ENCODE measurements around the gene MCOLN2.
A peak's percentile ranks its signal among the peaks of the same experiment; 100 is the strongest.

The MCOLN2 gene

GRCh38 chr1:85042413-85042812 lies 45.5 kb upstream of the MCOLN2 start:
- H3K36me3 ChIP-seq (ENCODE audit: control insufficient read depth in 2 of 2, insufficient read depth in 1 of 2, low read length in 2 of 2) = peaks cover 14 to 34% of the 10 kb centered on the region in 2 experiments
- no peak overlapping the region for H3K4me3 ChIP-seq (ENCODE audit: low read depth, low read length)
- CTCF ChIA-PET = interaction anchor here (0.9 to 1.5 kb wide), 2 partner anchors 12 to 97 kb away, joined by 3 read pairs; no protein-coding TSS in a partner anchor
- TF ChIP-seq ZNF354C (tag by site-specific recombination; IDR thresholded peaks at IDR 0.05; ENCODE audit: borderline replicate concordance, low read depth) = no peak
- no peak overlapping the region for H3K27ac ChIP-seq (ENCODE audit: extremely low read depth, low read depth, low read length)
- no peaks in the 10 kb centered on the region for H3K4me1 ChIP-seq (ENCODE audit: control insufficient read depth, insufficient read depth, low read length)
- H3K9me3 ChIP-seq (ENCODE audit: control insufficient read depth, insufficient read depth, low read depth, low read length) = no peaks in the 10 kb centered on the region
- POLR2A ChIA-PET = no interaction called here

- H3K4me3 ChIP-seq (ENCODE audit: low read depth, low read length) = no peak overlapping the region
- no peaks in the 10 kb centered on the region for H3K9me3 ChIP-seq (ENCODE audit: control insufficient read depth, insufficient read depth, low read depth, low read length)
- CTCF ChIA-PET = interaction anchor here (1.5 kb wide), 1 partner anchor 97 kb away, joined by 3 read pairs; no protein-coding TSS in a partner anchor
- no peak for TF ChIP-seq ZNF76 (tag by site-specific recombination; IDR thresholded peaks at IDR 0.05; ENCODE audit: borderline replicate concordance, low read depth)
- TF ChIP-seq, protein P1, sequence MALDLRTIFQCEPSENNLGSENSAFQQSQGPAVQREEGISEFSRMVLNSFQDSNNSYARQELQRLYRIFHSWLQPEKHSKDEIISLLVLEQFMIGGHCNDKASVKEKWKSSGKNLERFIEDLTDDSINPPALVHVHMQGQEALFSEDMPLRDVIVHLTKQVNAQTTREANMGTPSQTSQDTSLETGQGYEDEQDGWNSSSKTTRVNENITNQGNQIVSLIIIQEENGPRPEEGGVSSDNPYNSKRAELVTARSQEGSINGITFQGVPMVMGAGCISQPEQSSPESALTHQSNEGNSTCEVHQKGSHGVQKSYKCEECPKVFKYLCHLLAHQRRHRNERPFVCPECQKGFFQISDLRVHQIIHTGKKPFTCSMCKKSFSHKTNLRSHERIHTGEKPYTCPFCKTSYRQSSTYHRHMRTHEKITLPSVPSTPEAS (tag by site-specific recombination; IDR thresholded peaks at IDR 0.05) = peak; percentile 94
- no peaks in the 10 kb centered on the region for H3K4me1 ChIP-seq (ENCODE audit: control insufficient read depth, insufficient read depth, low read length)
- no peak overlapping the region for H3K27ac ChIP-seq (ENCODE audit: extremely low read depth, low read depth, low read length)
- peaks cover 14 to 39% of the 10 kb centered on the region in 2 experiments for H3K36me3 ChIP-seq (ENCODE audit: control insufficient read depth in 2 of 2, insufficient read depth in 1 of 2, low read length in 2 of 2)
- POLR2A ChIA-PET = no interaction called here
These were observed 44.9 kb upstream of the MCOLN2 start for GRCh38 chr1:85041793-85042192.

DNA sequence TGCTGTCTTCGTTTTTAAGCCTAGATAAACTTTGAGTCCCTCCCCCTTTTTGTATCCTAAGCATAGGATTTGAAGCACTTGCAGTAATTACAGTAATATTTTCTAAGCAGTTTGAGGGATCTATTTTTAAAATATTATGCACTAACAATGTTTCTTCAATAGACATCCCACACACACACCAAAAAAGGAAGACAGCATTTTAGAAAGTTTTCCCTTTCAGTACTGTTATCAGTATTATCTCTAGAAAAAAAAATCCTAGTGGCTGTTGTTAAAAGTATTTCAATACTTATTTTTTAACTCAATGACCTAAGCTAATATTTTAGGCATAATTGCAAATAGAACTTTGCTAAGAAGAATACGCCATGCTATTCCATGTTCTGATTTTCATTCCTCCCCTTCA lies 36.3 kb upstream of the MCOLN2 start:
- Histone ChIP-seq H3K4me1 (ENCODE audit: control insufficient read depth, insufficient read depth, low read length) (no peaks in the 10 kb centered on the region), H3K4me3 (ENCODE audit: low read depth, low read length) (no peak overlapping the region), H3K36me3 (ENCODE audit: control insufficient read depth in 2 of 2, insufficient read depth in 1 of 2, low read length in 2 of 2) (peaks cover 16 to 53% of the 10 kb centered on the region in 2 experiments), H3K27ac (ENCODE audit: extremely low read depth, low read depth, low read length) (no peak overlapping the region), H3K9me3 (ENCODE audit: control insufficient read depth, insufficient read depth, low read depth, low read length) (no peaks in the 10 kb centered on the region)
- TF ChIP-seq ZNF664 (tag by site-specific recombination; IDR thresholded peaks at IDR 0.05) (no peak), ZSCAN16 (tag by site-specific recombination; IDR thresholded peaks at IDR 0.05) (no peak), KLF8 (tag by site-specific recombination; IDR thresholded peaks at IDR 0.05) (no peak)
- CTCF ChIA-PET = no interaction called here
- POLR2A ChIA-PET = no interaction called here

DNA sequence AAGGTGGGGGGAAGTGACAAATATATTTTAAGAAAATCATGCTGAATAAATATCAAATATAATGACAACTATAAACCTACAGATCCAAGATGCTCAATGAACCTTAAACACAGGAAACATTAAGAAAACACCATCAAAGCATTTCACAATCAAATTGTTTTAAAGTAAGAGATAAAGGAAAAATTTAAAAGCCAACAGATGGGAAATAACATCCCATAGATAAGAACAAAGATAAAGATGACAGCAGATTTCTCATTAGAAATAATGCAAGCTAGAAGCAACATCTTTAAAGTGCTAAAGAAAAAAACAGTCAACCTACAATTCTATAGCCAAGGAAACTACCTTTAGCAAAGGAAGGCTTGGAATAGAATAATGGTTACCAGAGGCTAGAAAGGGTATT lies 33.6 kb upstream of the MCOLN2 start:
- H3K27ac ChIP-seq (ENCODE audit: extremely low read depth, low read depth, low read length) = no peak overlapping the region
- TF ChIP-seq ZNF202 (tag by site-specific recombination; IDR thresholded peaks at IDR 0.05; ENCODE audit: borderline replicate concordance) (no peak), ZNF837 (tag by site-specific recombination; IDR thresholded peaks at IDR 0.05) (no peak), ZNF776 (tag by site-specific recombination; IDR thresholded peaks at IDR 0.05; ENCODE audit: borderline replicate concordance) (no peak), ZNF544 (tag by site-specific recombination; IDR thresholded peaks at IDR 0.05) (no peak), ZNF335 (tag by site-specific recombination; conservative IDR thresholded peaks at IDR 0.05) (no peak)
- TF ChIP-seq, protein P2, sequence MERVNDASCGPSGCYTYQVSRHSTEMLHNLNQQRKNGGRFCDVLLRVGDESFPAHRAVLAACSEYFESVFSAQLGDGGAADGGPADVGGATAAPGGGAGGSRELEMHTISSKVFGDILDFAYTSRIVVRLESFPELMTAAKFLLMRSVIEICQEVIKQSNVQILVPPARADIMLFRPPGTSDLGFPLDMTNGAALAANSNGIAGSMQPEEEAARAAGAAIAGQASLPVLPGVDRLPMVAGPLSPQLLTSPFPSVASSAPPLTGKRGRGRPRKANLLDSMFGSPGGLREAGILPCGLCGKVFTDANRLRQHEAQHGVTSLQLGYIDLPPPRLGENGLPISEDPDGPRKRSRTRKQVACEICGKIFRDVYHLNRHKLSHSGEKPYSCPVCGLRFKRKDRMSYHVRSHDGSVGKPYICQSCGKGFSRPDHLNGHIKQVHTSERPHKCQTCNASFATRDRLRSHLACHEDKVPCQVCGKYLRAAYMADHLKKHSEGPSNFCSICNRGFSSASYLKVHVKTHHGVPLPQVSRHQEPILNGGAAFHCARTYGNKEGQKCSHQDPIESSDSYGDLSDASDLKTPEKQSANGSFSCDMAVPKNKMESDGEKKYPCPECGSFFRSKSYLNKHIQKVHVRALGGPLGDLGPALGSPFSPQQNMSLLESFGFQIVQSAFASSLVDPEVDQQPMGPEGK (tag by site-specific recombination; IDR thresholded peaks at IDR 0.05) = no peak
- TF ChIP-seq, protein P3, sequence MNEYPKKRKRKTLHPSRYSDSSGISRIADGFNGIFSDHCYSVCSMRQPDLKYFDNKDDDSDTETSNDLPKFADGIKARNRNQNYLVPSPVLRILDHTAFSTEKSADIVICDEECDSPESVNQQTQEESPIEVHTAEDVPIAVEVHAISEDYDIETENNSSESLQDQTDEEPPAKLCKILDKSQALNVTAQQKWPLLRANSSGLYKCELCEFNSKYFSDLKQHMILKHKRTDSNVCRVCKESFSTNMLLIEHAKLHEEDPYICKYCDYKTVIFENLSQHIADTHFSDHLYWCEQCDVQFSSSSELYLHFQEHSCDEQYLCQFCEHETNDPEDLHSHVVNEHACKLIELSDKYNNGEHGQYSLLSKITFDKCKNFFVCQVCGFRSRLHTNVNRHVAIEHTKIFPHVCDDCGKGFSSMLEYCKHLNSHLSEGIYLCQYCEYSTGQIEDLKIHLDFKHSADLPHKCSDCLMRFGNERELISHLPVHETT (tag by site-specific recombination; IDR thresholded peaks at IDR 0.05) = no peak
- TF ChIP-seq, protein P4, sequence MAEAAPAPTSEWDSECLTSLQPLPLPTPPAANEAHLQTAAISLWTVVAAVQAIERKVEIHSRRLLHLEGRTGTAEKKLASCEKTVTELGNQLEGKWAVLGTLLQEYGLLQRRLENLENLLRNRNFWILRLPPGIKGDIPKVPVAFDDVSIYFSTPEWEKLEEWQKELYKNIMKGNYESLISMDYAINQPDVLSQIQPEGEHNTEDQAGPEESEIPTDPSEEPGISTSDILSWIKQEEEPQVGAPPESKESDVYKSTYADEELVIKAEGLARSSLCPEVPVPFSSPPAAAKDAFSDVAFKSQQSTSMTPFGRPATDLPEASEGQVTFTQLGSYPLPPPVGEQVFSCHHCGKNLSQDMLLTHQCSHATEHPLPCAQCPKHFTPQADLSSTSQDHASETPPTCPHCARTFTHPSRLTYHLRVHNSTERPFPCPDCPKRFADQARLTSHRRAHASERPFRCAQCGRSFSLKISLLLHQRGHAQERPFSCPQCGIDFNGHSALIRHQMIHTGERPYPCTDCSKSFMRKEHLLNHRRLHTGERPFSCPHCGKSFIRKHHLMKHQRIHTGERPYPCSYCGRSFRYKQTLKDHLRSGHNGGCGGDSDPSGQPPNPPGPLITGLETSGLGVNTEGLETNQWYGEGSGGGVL (tag by site-specific recombination; IDR thresholded peaks at IDR 0.05) = no peak
- no peak overlapping the region for H3K4me3 ChIP-seq (ENCODE audit: low read depth, low read length)
- no peaks in the 10 kb centered on the region for H3K9me3 ChIP-seq (ENCODE audit: control insufficient read depth, insufficient read depth, low read depth, low read length)
- no peaks in the 10 kb centered on the region for H3K4me1 ChIP-seq (ENCODE audit: control insufficient read depth, insufficient read depth, low read length)
- peaks cover 17 to 50% of the 10 kb centered on the region in 2 experiments for H3K36me3 ChIP-seq (ENCODE audit: control insufficient read depth in 2 of 2, insufficient read depth in 1 of 2, low read length in 2 of 2)
- ChIA-PET POLR2A (no interaction called here), CTCF (interaction anchor here (1.5 kb wide), 1 partner anchor 12 kb away, joined by 3 read pairs; no protein-coding TSS in a partner anchor)

Data from HEK293 (cell line).